Muscle layer of colon (tissue), 2 donors: ENCODE results near the gene DMBX1.

ENCODE experiments used
- H3K27ac ChIP-seq: one replicate; pipeline ENCODE4 v1.7.0; 2013; ENCODE audit warnings: low read depth, mild to moderate bottlenecking, low read length, moderate library complexity
- H3K27me3 ChIP-seq, 2 donors: one replicate each; pipeline ENCODE4 v1.7.0; 2013; ENCODE audit warnings: low read length in 2 of 2, mild to moderate bottlenecking in 2 of 2; ENCODE audit not compliant: insufficient read depth in 2 of 2, control insufficient read depth in 1 of 2
- H3K36me3 ChIP-seq: one replicate; pipeline ENCODE4 v1.7.0; 2013; ENCODE audit warnings: mild to moderate bottlenecking, low read length; ENCODE audit not compliant: insufficient read depth
- H3K4me1 ChIP-seq: one replicate; pipeline ENCODE4 v1.7.0; 2013; ENCODE audit warnings: mild to moderate bottlenecking, low read length; ENCODE audit not compliant: insufficient read depth
- H3K4me3 ChIP-seq, 2 donors: one replicate each; pipeline ENCODE4 v1.7.0; 2013; ENCODE audit warnings: low read length in 2 of 2, low read depth in 1 of 2, mild to moderate bottlenecking in 1 of 2, moderate library complexity in 1 of 2
- H3K9ac ChIP-seq: one replicate; pipeline ENCODE4 v1.7.0; 2013; ENCODE audit warnings: low read length
- H3K9me3 ChIP-seq: one replicate; pipeline ENCODE4 v1.7.0; 2013; ENCODE audit warnings: mild to moderate bottlenecking, low read length
- donor health status: abdominal sarcoma.
- donor health status: Adenocarcinoma of cecum.

DMBX1 gene

GRCh38 chr1:46530791-46531409 is 41.3 kb downstream of the DMBX1 start:
- Histone ChIP-seq H3K27ac (no peak overlapping the region), H3K4me3 (no peak overlapping the region), H3K27me3 (peaks cover 0 to 22% of the 10 kb centered on the region in 2 donors), H3K36me3 (no peaks in the 10 kb centered on the region), H3K9me3 (no peaks in the 10 kb centered on the region), H3K4me1 (peaks cover 8% of the 10 kb centered on the region), H3K9ac (no peak overlapping the region)

- peaks cover 0 to 16% of the 10 kb centered on the region in 2 donors for H3K27me3 ChIP-seq
- no peaks in the 10 kb centered on the region for H3K9me3 ChIP-seq
- H3K4me1 ChIP-seq = peaks cover 8% of the 10 kb centered on the region
- no peak overlapping the region for H3K9ac ChIP-seq
- no peaks in the 10 kb centered on the region for H3K36me3 ChIP-seq
- H3K4me3 ChIP-seq = no peak overlapping the region
- no peak overlapping the region for H3K27ac ChIP-seq
Observed at GRCh38 chr1:46532095-46532494, 42.5 kb downstream of the DMBX1 start.

- Histone ChIP-seq H3K27ac (no peak overlapping the region), H3K9me3 (no peaks in the 10 kb centered on the region), H3K9ac (no peak overlapping the region), H3K27me3 (peaks cover 0 to 11% of the 10 kb centered on the region in 2 donors), H3K4me1 (peaks cover 8% of the 10 kb centered on the region), H3K4me3 (no peak overlapping the region), H3K36me3 (no peaks in the 10 kb centered on the region)
Observed at GRCh38 chr1:46532498-46533178, 43.0 kb downstream of the DMBX1 start.

GRCh38 chr1:46533179-46533864 is 43.7 kb downstream of the DMBX1 start:
- no peaks in the 10 kb centered on the region for H3K36me3 ChIP-seq
- no peaks in the 10 kb centered on the region for H3K9me3 ChIP-seq
- H3K4me3 ChIP-seq = peak overlapping the region; percentile 2 to 23
- H3K9ac ChIP-seq = no peak overlapping the region
- H3K27me3 ChIP-seq = peaks cover 0 to 10% of the 10 kb centered on the region in 2 donors
- H3K27ac ChIP-seq = peak overlapping the region; percentile 39
- H3K4me1 ChIP-seq = peaks cover 8% of the 10 kb centered on the region

GRCh38 chr1:46535063-46535462 is 45.4 kb downstream of the DMBX1 start:
- H3K4me3 ChIP-seq = no peak overlapping the region
- no peaks in the 10 kb centered on the region for H3K36me3 ChIP-seq
- no peak overlapping the region for H3K27ac ChIP-seq
- H3K9ac ChIP-seq = no peak overlapping the region
- H3K27me3 ChIP-seq = no peaks in the 10 kb centered on the region
- H3K9me3 ChIP-seq = no peaks in the 10 kb centered on the region
- peaks cover 8% of the 10 kb centered on the region for H3K4me1 ChIP-seq

GRCh38 chr1:46536527-46536926 is 46.9 kb downstream of the DMBX1 start:
- Histone ChIP-seq H3K9ac (no peak overlapping the region), H3K9me3 (no peaks in the 10 kb centered on the region), H3K27ac (no peak overlapping the region), H3K27me3 (no peaks in the 10 kb centered on the region), H3K4me1 (peaks cover 8% of the 10 kb centered on the region), H3K4me3 (no peak overlapping the region), H3K36me3 (no peaks in the 10 kb centered on the region)

GRCh38 chr1:46537651-46538050 is 48.0 kb downstream of the DMBX1 start:
- Histone ChIP-seq H3K36me3 (no peaks in the 10 kb centered on the region), H3K4me1 (peaks cover 6% of the 10 kb centered on the region), H3K9me3 (no peaks in the 10 kb centered on the region), H3K27ac (no peak overlapping the region), H3K9ac (no peak overlapping the region), H3K4me3 (no peak overlapping the region), H3K27me3 (no peaks in the 10 kb centered on the region)

GRCh38 chr1:46538147-46538546 is 48.5 kb downstream of the DMBX1 start:
- Histone ChIP-seq H3K27ac (no peak overlapping the region), H3K4me1 (peaks cover 5% of the 10 kb centered on the region), H3K9me3 (no peaks in the 10 kb centered on the region), H3K27me3 (peaks cover 0 to 3% of the 10 kb centered on the region in 2 donors), H3K9ac (no peak overlapping the region), H3K4me3 (no peak overlapping the region), H3K36me3 (no peaks in the 10 kb centered on the region)
